ENCODE data around the gene DTNA.

Gene DTNA

GRCh38 chr18:34695310-34695709 lies 14.8 kb upstream of the DTNA start:
- TF ChIP-seq CTCF (IDR thresholded peaks at IDR 0.05; ENCODE audit: low read depth, low read length) = no peak
- H3K4me3 ChIP-seq (ENCODE audit: low read depth, low read length) = no peak overlapping the region

- no peak for TF ChIP-seq CTCF (IDR thresholded peaks at IDR 0.05; ENCODE audit: low read depth, low read length)
- H3K4me3 ChIP-seq (ENCODE audit: low read depth, low read length) = no peak overlapping the region
Observed at GRCh38 chr18:34696671-34697070, 13.4 kb upstream of the DTNA start.

GRCh38 chr18:34697233-34697632 lies 12.9 kb upstream of the DTNA start:
- no peak overlapping the region for H3K4me3 ChIP-seq (ENCODE audit: low read depth, low read length)
- no peak for TF ChIP-seq CTCF (IDR thresholded peaks at IDR 0.05; ENCODE audit: low read depth, low read length)

- TF ChIP-seq CTCF (IDR thresholded peaks at IDR 0.05; ENCODE audit: low read depth, low read length) = no peak
- H3K4me3 ChIP-seq (ENCODE audit: low read depth, low read length) = no peak overlapping the region
Observed at GRCh38 chr18:34697891-34698290, 12.2 kb upstream of the DTNA start.

- no peak overlapping the region for H3K4me3 ChIP-seq (ENCODE audit: low read depth, low read length)
- TF ChIP-seq CTCF (IDR thresholded peaks at IDR 0.05; ENCODE audit: low read depth, low read length) = no peak
Observed at GRCh38 chr18:34701911-34702310, 8.2 kb upstream of the DTNA start.

GRCh38 chr18:34702814-34703213 lies 7.3 kb upstream of the DTNA start:
- no peak overlapping the region for H3K4me3 ChIP-seq (ENCODE audit: low read depth, low read length)

GRCh38 chr18:34704074-34704473 lies 6.0 kb upstream of the DTNA start:
- TF ChIP-seq CTCF (IDR thresholded peaks at IDR 0.05; ENCODE audit: low read depth, low read length) = no peak
- H3K4me3 ChIP-seq (ENCODE audit: low read depth, low read length) = no peak overlapping the region

More at GRCh38 chr18:34702814-34703213, 7.3 kb upstream of the DTNA start:
- TF ChIP-seq CTCF (IDR thresholded peaks at IDR 0.05; ENCODE audit: low read depth, low read length) = no peak

Measured in WI38 (cell line).